Activated T-cell treated with anti-CD3 and anti-CD28 coated beads, Interleukin-2, amount 50 U/mL, for 48 hours (primary cell): ENCODE results near the gene UNK.
"Not testable (repeated sequence)": the region's sequence is repeated elsewhere in the genome, so short reads cannot be mapped to it uniquely, and the experiment has no call there.

ENCODE experiments used
- DNase-seq, 2 experiments: peaks; one replicate each; pipeline ENCODE4 v3.0.0-alpha.2; 2020

Gene UNK

DNA sequence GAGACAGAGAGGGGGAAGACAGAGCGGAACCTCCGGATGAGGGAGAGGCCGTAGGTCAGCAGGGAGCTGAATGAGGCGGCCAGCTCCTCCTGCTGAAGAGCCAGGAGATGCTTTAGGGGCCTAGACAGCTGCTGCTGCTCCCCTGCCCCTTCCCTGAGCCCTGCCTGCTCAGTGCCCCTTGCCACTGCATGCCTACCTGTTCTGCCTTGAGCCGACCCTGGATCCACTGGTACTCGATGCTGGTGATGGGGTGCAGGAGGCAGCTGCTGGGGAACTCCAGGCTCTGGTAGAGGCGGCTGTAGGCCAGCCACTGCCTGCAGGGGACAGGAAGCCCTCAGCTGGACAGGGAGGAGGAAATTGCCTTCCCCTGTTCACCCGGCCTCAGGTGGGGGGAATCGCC, 52.0 kb downstream of the UNK start:
- DNase-seq: no peak

DNA sequence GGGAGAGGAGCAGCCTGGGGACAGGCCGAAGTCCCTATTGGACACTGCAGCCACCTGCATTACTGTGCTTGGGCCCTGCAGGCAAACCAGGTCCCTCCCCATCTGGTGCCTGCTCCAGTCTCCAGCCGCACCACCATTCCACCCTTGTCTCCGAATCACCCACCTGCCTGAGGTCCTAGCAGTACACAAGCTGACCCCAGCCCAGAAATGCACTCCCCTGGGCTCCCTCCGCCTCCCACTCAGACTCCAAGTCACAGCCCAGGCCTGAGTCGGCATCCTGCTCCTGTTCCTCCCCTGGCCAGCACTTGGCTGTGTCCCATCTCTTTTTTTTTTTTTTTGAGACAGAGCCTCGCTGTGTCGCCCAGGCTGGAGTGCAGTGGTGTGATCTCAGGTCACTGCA, 53.3 kb downstream of the UNK start:
- no peak for DNase-seq

DNA sequence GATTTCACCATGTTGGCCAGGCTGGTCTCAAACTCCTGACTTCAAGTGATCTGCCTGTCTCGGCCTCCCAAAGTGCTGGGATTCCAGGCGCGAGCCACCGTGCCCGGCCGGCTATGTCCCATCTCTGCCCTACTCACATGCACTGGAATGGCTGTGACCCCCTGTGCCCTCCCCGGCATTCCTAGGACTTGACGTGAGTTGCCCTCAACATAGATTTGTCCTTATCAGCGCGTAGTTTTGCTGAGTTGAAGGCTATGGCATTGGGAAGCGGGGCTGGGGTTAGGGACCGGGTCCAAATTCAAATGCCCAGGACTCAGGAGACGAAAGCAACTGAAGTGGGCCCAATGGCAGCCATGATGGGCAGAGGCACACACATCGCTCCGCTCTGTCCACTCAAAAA, 53.8 kb downstream of the UNK start:
- no peak for DNase-seq

DNA sequence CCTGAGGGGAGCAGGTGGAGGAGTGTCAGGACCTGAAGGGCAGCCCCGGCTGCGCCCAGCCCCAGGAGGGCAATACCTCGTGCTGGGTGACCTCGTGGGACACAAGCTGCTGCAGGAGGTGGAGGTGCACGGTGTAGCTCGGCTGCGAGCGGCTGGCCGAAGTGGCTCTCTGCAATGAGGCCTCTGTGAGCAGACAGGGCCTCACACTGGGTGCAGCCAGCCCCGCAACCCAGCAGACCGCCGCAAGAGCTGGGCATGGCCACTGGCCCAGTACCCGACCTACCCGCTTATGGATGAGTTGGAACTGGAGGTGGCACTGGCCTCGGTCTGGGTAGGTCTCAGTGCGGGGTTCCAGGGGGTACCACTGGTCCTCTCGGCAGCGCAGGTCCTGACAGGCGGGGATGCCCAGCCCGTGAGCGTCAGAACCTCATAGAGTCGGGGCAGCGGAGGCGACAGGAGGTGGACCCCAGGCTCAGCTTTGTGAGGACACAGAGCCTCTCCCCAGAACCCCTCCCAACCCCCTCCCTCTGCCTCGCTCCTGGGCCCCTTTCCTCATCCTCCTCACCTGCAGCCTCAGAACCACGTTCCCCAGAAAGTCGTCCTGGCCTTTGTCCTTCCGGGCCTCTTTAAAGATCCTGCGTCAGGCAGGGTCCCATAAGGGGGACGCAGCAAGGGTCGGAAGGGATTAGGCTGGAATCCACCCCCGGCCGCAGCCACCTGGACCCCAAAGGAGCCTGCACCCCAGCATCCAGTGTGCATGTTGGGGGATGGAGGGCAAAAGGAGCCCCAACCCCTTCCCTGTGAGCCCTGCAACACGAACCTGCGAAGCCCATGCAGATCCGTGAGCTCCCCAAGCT, 55.6 kb downstream of the UNK start:
- DNase-seq: no peak

DNA sequence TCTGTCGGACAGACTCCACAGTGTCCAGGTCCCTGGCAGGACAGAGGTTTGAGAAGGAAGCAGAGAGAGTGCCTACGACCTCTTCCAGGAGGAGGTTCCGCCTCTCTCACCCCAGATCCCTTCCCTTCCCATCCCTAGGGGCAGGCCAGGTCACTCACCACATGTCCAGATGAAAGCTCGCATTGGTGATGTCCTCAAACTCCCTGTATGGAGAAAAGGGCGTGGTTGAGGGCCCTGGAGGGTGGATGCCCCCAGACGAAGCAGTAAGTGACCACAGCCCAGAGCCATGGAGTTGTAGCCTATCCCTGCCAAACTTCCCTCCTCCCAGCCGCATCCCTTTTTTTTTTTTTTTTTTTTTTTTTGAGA, 56.2 kb downstream of the UNK start:
- no peak for DNase-seq

DNA sequence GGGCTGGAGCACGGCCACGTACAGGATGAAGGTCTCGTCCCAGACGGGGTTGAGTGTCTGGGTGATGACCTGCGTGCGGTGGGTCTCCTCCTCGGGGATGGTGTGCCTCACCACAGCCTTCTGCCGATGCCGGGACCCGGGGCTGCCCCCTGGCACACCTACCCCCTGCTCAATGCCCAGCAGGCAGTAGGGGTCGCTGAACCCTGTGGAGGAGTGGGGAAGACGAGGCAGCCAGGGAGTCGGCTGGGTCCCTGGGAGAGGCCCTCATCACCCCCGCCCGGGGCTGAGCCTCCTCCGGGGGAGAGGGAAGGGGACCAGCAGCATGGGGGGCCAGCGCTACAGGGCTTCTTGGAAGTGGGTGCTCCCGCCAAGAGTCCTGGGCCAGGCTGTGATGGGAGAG, 57.8 kb downstream of the UNK start:
- no peak for DNase-seq

DNA sequence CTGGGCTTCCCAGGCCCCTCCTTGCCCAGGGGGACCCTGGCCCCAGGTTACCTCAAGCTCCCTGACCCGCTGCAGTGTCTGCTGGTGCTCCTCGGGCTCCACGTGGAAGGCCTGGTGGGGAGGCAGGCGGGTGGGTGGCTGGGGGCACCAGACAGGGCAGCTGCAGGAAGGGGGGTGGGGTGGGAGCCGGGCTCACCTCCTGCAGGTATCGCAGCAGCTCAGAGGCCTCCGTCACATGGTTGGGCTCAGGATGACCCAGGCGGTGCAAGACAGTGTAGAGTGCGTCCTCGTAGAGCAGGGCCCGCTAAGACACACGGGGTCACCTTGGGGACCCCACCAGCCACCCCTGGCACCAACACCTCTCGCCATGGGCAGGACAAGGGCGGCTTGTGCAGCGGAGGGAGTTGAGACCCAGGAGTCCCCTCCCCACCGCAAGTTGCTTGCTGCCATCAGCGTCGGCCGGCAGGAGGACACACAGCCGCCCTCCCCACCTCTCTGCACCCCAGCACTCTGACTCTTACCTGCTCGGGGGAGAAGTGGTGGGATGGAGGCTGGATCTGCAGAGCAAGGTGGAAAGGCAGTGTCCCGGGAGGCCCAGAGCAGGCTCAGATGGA, 58.5 kb downstream of the UNK start:
- DNase-seq: peak; percentile 57 to 63

DNA sequence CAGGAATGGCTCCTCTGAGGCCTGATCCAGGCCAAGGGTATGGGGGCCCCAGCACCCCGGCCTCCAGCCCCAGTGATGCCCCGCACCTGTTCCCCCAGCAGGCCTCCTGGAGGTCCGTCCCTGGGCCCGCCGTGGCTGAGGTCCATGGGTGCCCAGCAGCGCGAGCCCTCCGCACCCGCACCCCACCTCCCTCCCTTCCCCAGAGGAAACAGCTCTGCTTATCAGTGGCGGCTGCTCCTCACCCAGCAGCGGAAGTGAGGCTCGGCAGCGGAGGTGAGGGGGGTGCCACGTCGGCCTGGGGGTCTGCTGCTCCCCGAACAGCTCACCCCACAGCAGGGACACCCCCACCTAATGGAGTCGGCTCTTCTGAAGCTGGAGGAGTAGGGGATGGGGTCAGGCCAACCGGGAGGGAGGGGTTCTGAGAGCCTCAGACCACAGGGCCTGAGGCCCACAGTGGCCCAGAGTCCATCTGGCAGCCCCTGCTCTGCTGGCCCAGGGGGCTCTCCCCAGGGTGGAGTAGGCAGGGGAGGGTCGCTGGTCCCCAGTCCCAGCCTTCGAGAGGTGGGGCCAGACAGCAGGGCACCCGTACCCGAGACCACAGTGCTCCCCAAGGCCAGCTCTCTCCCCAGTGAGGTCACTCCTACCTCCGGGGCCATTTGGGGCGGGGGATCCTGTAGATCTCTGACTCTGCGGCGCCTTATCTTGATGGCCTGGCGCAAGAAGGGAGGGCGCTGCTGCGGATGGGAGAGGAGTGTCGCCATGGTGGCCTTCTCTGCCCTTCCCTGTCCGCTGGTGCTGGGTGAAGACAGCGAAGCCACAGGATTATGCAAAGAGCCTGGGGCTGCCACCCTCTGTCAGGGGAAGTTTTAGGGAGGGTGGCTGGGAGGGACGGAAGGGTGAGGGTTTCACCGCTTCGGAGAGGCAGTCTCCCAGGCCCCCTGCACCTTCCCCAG, 59.2 kb downstream of the UNK start, which contains the start of gene UNC13D:
TSS of gene UNC13D (minus strand) at position 828 of the 953 bp plus-strand sequence. CDS start at position 761, 67 bp downstream.
- DNase-seq: peak; percentile 68 to 74

DNA sequence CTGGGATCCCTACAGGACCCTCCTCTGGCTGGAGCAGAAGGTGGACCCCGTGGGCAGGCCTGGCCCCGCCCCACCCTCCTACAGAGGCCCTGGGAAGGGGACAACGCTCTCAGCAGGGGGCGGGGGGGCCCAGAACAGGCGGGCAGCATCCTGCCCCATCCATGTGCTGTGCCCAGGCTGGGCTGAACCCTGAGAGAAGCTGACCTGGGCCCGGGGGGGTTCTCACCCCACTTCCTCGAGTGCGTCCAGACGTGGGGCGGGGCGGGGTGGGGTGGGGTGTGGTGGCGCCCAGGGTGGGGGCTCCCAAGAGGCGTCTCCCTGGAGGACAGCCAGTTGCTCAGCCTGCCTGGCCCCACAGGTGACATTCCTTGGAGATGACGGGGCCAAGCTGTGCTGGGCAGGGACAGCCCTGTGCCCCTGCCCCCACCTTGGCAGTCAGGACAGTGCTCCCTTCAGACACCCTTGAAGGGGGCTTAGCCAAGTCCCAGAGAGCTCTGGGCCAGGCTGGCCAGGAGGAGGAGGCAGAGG, 60.0 kb downstream of the UNK start:
- DNase-seq: no peak

DNA sequence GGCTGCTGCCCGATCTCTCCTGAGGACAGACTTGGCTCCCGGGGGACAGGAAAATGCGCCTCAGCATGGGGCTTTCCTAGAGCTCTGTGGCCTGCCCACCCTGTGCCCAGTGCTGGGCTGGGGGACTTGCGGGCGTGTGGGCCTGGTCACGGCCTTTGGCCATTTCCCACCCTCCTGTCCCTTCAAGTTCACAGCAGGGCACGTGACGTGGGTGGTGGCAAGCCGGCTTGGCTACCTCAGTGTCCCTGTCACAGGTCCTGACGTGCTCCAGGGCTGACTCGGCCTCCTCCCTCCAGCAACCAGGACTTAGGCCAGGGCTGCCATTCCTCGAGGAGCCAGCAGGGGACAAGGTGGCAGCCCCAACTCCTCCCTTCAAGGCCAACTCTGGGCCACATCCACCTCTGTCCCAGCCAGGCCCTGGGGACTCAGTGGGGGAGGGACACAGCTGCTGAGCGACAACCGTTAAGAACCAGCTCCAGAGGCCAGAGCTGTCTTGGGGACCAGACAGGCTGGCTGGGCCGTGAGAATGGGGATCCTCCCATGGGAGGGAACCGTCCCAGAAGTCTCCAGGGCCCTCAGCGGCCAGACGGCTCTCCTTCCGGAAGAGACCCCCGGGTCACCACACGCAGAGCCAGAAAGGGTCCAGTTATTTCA, 60.6 kb downstream of the UNK start:
- DNase-seq: peak; percentile 83 to 86

DNA sequence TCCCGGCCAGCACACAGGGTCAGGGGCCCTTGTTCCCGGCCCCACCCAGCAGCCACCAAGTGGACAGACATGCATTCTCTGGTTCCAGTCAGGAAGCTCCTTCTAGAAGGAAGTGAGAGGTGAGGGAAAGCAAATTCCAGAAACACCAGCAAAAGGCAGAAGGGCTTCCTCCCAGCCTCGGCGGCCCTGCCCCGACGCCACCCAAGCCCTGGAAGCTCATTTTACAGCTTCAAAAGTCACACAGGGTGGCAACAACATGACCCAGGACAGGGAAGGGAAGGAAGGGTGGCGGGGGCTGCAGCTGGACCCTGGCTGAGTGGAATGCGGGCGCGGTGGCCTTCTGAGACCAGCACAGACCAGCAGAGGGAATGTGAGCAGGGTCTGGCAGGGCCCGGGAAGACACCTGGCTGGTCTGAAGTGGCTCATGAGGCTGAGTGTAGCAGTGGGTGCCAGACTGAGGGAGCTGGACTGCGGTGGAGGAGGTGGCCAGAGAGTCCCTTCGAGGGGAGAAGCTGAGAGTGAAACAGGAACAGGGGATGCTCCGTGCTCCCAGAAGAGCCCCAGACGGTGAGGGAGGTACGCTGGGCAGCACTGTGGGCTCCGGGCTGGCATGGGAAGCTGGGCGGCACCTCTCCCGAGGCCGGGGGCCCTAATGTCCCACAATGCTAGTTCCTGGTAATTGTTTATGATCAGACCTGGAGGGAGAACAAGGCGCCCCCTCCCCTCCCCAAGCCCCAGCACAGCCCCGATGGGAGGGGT, 61.5 kb downstream of the UNK start:
- DNase-seq: no peak

DNA sequence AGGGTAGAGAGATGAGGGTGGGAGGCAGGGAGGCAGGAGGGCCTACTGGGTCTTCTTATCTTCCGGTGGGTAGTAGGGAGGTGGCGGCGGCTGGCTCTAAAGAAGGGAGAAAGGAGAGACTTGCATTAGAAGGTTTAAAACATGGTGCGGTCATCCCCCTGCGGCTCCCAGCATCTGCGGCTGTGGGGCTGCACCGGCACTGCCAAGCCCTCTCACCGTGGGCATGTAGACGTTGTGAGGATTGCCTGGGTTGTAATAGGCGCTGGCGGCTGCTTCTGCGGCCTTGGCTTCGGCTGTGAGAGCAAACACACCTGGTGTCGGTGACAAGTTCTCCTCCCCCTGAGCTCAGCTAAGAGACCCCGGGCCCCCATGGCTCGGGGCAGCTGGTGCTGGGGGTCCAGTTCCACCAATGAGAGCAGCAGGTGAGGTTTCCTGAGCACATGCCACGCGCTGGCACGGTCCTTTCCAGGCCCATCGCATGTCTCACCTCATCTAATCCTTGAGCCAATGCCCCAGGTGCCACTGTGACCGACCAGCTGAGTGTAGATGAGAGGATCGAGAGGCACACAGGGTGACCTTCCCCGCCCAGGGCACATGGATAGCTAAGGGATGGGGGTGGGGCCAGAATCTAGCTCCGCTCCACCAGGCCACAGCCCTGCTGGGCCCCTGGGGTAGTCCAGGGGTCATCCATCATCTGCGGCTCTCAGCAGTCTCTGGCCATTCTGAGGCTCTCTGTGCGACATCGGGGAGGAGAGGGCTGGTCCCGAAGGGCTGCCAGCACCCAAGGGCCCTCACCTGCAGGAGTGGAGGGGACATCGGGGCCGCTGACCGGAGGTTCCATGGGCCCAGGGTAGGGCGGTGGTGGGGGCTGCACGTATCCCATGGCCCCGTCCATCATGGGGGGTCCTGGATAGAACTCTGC, 62.3 kb downstream of the UNK start:
- DNase-seq: no peak

DNA sequence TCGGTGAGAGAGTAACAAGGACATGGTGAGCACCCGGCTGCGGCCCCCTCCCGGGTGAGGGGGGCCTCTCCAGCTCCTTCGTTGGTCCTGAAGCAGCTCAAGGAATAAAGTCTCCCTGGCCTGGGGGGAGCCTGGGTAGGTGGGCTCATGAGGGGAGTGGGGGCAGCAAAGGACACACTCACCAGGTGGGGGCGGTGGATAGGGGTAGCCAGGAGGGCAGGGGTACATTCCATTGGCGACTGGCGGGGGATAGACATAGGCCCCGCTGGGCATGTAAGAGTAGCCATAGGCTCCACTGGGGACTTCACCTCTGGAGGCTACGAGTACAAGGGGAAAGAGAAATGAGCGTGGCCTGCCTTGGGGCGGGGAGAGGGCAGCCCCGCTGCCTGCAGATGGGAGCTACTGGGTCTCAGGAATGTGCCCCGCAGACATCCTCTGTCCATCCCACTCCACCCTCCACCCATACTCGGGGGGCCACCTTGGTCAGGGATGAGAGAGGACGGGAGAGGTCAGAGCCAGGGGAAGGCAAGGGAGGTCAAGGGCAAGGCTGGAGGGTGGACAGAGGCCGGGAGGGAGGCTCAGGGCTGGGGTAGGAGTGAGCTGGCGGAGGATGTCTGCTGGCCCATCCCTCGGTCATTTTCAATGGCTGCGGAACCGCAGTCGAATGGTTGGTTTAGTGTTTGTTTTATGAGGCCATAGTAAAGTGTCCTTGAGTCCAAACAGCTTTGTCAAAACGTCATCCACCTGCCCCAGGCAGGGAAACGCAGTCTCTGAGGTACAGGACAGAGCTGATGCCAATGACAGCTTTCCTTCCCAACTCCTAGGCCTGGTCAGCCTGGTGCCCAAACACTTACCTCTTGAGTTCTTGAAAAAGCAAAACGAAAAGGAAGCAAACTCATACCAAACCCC, 63.3 kb downstream of the UNK start:
- no peak for DNase-seq

DNA sequence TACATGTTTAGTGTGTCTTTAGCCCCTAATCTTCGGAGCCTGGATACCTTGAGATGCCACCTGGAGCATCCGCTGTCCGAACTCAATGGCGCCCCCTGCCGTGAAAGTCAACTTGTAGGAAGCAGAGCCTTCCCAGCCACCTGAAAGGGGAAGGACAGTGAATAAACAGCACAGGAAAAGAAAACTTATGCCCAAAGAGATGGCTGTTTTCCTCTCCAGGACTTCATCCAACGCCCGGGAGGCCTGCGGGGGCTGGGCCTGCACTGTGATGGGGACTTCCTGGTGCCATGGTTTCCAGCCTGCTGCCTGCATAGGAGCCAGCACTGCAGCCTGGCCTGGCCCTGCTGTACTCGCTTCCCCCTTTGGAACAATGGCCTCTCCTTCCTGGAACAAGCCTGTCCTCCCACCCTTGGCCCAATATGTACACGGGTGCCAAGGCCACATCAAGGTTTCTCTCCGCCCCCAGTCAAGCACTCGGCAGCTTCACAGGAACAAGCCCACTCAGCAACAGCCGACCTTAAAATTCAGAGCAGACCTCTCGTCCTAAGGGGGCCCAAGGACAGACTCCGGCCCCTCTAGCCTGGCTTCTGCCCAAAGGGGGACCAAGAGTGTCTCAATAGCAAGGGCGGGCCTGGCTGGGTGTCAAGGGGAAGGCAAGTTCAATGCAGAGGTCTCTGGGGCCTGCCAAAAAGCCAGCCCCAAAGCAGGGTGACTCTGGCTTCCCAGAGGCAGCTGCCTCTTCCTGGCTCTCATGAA, 64.1 kb downstream of the UNK start:
- peak; percentile 88 to 91 for DNase-seq

DNA sequence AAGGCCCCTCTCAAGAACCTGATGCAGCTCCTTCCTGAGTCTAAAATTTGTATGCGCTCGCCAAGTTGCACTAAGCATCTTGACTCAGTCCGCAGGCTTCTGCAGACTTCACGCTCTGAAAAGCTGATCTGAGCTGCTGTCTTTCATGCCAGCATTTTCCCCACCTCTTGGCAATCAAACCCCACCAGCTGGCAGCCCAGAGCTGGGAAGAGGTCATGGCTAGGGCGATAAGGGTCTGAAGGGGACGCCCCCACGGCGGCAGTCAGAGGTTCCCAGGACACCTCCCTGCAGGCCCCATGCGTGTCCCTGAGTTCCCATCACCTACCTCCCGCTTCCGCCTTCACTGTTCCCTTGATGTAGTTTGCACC, 64.7 kb downstream of the UNK start:
- DNase-seq: no peak

DNA sequence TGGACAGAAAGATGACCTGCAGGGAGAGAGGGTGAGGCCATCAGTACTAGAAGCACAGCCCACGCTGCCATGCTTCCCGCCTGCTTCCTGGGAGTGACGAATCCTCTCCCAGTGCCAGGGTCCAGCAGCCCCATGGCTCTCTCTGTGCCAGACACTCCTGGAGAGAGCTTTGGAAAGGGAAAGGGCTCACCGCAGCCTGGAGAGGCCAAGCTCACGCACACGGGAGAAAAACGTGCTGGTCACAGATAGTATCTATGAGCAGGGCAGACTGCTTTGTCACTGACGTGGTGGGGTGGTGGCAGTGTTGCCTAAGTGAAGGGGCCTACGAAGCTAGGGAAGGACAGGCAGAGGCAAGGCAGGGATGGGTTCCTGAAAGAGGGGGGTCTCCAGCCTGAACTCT, 65.1 kb downstream of the UNK start:
- DNase-seq: no peak

DNA sequence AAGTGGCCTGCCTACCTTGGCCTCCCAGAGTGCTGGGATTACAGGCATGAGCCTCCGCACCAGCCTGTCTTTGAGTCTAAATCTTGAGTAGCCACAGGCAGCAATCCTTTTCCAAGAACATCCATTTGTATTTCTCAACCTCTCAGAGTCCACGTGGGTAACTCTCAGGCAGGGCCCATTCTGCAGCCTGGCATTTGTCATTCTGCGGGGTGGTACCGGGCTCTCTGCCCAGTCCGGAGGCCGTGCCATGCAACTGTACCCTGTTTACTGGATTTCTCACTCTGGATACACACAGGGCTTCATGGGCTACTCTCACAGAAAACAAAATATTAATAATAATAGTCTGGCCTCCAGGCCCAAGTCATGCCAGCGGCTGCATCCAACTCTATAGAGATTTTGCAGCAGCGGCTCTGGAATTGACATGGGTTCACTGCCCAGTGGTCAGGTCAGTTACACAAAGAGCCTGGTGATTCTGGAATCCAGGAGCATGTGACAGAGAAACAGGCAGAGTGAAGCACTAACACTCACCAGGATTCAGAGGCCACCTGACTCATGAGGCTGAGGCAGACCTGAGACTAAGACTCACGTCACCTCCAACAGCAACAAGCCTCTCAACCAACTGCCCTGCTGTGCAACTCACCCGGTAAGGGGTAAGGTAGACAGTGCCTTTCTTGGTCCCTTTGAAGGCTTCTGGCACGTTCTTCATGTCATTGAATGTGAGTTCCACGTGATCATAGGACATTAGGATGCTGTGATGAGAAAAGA, 66.5 kb downstream of the UNK start:
- no peak for DNase-seq

DNA sequence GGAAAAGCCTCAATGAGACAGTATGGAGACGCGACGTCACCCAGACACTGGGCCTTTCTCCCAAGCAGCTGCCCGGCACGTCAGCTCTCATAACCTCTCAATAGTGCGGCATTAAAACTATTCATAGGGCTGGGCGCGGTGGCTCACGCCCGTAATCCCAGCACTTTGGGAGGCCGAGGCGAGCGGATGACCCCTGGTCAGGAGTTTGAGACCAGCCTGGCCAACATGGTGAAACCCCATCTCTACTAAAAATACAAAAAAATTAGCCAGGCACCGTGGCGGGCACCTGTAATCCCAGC, 67.0 kb downstream of the UNK start:
- not testable (repeated sequence) for DNase-seq
